Epithelial cell of proximal tubule (primary cell): ENCODE data around the gene SCTR. TPM values are rescaled to one million over a fixed set of nuclear protein-coding genes. Genes with fewer than 3 reads are reported as not detected.

ENCODE experiments used
- DNase-seq: peaks from one replicate; pipeline ENCODE4 v3.0.0-alpha.2; 2011; ENCODE audit warnings: low read depth
- H3K4me3 ChIP-seq: 2 replicates; pipeline ENCODE4 v1.5.1; 2011; ENCODE audit warnings: low read depth, mild to moderate bottlenecking, low read length
- CTCF ChIP-seq: conservative IDR thresholded peaks from 2 replicates; pipeline ENCODE4 v1.5.1; 2012; ENCODE audit warnings: low read depth, mild to moderate bottlenecking, low read length
- total RNA-seq: library from RNA; depleted of rRNA; stranded (reverse); fragments of >200 nt; gene quantifications from 2 replicates; pipeline ENCODE4 v1.2.3, GENCODE V29; 2015

SCTR gene
- total RNA-seq, 1 donor from 2014 or later, result not detected

- no peak overlapping the region for H3K4me3 ChIP-seq
- DNase-seq, result no peak
- TF ChIP-seq CTCF, result no peak
These were observed 3.7 kb upstream of the SCTR start for GRCh38 chr2:119527999-119528398.

- TF ChIP-seq CTCF, result no peak
- no peak overlapping the region for H3K4me3 ChIP-seq
- DNase-seq, result no peak
These were observed 1.3 kb upstream of the SCTR start for GRCh38 chr2:119525614-119526013.

- no peak for TF ChIP-seq CTCF
- H3K4me3 ChIP-seq, result peak overlapping the region; percentile 0
- no peak for DNase-seq
These were observed 816 bp downstream of the SCTR start for GRCh38 chr2:119523383-119523951.

- no peak for DNase-seq
- no peak overlapping the region for H3K4me3 ChIP-seq
- TF ChIP-seq CTCF, result no peak
These were observed 1.6 kb downstream of the SCTR start for GRCh38 chr2:119522671-119523070.

- H3K4me3 ChIP-seq, result no peak overlapping the region
- no peak for DNase-seq
- no peak for TF ChIP-seq CTCF
These were observed 2.7 kb downstream of the SCTR start for GRCh38 chr2:119521433-119522050.

GRCh38 chr2:119520696-119521432, 3.4 kb downstream of the SCTR start:
- no peak for TF ChIP-seq CTCF
- no peak overlapping the region for H3K4me3 ChIP-seq
- no peak for DNase-seq
